Omental fat pad (tissue), 4 donors: ENCODE results near the gene GALNT12. TPM values are rescaled to one million over a fixed set of nuclear protein-coding genes. Genes with fewer than 3 reads are reported as not detected.
A peak's percentile ranks its signal among the peaks of the same experiment; 100 is the strongest.

Experiments
- ATAC-seq: fragments of 150-250 bp; one replicate; pipeline ENCODE4 v1.9.1; 2016; ENCODE audit warnings: mild to moderate bottlenecking, moderate library complexity; ENCODE audit not compliant: low FRiP score
- DNase-seq: peaks from one replicate; pipeline ENCODE4 v3.0.0-alpha.2; 2019; ENCODE audit warnings: low spot score
- CTCF ChIP-seq, 3 donors: fragments of 450-650 bp; IDR thresholded peaks; one replicate each; pipeline ENCODE4 v1.5.1; 2016 to 2017; ENCODE audit warnings: antibody characterized with exemption in 3 of 3, mild to moderate bottlenecking in 3 of 3, moderate library complexity in 2 of 3
- total RNA-seq, 4 donors: library from RNA; depleted of rRNA; stranded (reverse); fragments of >200 nt; gene quantifications; one replicate each; pipeline ENCODE4 v1.1.0, GENCODE V29; 2016

Gene GALNT12
- total RNA-seq = 1 to 10 TPM; 1.6 to 6.6 (median 4.5) TPM

GRCh38 chr9:98807070-98807813 is at the start of gene GALNT12:
GALNT12 (plus strand) TSS chr9:98807670; CDS start chr9:98807699, 29 bp downstream.
- TF ChIP-seq CTCF (IDR thresholded peaks at IDR 0.05) = no peak
- peak; percentile 19 for ATAC-seq

GRCh38 chr9:98760231-98760630 is 47.2 kb upstream of the GALNT12 start:
- DNase-seq = no peak
- ATAC-seq = no peak
- no peak for TF ChIP-seq CTCF (IDR thresholded peaks at IDR 0.05)

More at GRCh38 chr9:98807070-98807813, at the start of gene GALNT12:
- DNase-seq = no peak

- no peak for TF ChIP-seq CTCF (IDR thresholded peaks at IDR 0.05)
- no peak for ATAC-seq
- DNase-seq = no peak
Measured at GRCh38 chr9:98763986-98764745, 43.3 kb upstream of the GALNT12 start.

- ATAC-seq = no peak
- TF ChIP-seq CTCF (IDR thresholded peaks at IDR 0.05) = no peak
- DNase-seq = no peak
Measured at GRCh38 chr9:98765256-98765655, 42.2 kb upstream of the GALNT12 start.

- ATAC-seq (no peak), DNase-seq (no peak)
- no peak for TF ChIP-seq CTCF (IDR thresholded peaks at IDR 0.05)
Measured at GRCh38 chr9:98766586-98766985, 40.9 kb upstream of the GALNT12 start.

- no peak for TF ChIP-seq CTCF (IDR thresholded peaks at IDR 0.05)
- DNase-seq (no peak), ATAC-seq (no peak)
Measured at GRCh38 chr9:98767196-98767595, 40.3 kb upstream of the GALNT12 start.
